Measurements from ENCODE around the gene HOXC4.

The HOXC4 gene

GRCh38 chr12:54053751-54054741 lies at the start of gene HOXC4:
TSS of gene HOXC4 (plus strand) at chr12:54053835. CDS start at chr12:54053923, 88 bp downstream.
- DNase-seq = no peak

DNA sequence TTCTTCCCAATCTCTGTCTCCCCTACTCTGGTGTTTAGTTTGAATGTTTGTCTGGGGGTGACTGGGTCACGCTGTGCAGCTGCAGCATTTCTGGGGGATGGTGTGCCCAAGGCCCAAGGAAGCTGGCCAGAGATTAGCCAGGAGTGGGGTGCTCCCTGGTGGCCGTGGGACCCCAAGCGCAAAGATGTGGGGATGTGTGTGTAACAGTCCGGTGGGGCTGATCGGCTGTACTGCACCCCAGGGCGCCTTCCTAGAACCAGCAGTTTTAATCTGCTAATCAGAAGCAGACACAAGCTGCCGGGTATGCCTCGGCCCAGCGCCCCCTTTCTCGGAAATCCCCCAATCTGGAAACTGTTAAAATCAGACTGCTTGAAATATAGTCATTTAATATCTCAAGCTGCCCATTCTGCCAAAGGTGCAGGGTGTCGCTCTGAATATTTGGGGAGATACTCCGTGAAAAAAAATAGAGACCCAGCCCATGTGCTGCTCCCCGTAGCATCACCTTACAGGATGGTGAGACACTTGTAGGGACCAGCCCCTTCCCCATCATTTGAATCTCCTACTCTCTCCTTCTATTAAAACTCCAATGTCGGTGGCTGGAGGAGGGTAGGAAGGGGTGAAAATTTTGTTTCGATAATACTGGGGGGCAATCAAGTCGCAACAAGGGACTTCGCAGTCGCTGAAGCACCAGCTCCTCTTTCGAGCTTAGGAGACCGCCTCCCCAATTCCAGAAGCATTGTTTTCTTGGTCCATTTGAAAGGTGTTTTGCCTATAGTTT lies 49.4 kb upstream of the HOXC4 start:
- DNase-seq = no peak

DNA sequence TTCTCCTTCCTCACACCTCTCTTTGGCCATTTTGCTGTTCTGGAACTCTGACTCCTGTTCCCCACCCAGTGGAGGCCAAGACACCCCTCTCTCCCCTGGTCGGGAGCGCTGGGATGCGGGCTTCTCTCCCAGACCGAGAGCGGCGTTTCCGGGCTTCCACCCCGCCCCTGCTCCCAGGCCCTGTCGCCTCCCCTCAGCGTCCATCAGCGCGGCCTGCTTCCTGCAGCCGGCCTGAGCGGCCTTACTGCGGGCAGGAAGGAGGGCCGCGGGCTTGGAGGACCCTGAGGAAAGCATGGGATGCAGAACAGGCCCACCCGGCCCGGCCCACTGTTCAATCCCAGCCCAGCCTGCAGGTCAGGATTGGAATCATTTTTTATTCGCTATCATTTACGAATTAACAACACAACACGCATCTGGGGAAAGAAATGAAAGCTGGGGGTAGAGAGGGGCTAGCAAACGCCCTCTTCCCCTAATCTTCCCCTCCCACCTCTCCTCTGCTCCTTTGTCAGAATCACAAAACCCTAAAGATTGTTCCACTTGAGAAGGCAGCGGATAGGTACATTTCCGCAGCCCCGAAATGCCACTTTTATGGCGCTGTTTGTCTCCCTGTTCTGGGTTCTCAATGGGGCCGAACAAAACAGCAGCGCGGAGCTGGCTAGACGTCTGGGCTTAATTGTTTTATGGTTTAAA lies 48.6 kb upstream of the HOXC4 start:
- no peak for DNase-seq

GRCh38 chr12:54005531-54005852 lies 48.1 kb upstream of the HOXC4 start:
- DNase-seq = no peak

DNA sequence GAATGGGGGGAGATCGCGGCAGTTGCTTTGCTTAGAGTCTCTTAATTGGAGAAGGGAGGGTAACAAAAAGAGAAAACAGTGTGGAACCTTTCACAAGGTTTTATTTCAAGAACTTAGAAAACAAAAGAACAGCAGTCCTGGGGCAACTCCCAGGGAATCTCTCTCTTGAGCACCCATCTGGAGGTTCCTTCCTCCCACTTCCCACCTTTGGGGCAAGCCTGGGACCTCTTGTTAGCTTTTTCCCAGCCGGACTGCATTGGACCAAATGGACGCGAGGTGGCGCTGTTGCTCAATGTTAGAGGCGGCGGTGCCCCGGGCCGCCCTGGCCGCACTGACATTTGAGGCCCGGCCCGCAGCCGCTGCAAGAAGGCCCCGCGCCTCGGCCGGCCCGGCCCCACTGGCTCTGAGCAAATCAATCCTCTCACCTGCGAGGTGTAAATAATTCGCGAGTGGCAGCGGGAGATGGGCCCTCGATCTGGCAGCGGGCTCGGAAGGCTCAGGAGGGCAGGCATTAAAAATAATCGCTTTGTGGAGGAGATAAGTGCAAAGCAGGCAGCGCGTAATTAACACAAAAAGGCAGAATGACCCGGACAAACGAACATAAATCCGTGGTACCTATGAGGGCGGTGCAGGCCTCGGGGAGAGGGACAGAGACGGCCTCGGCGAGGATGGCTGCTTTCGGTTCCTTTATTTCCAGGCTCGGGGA lies 47.6 kb upstream of the HOXC4 start:
- peak; percentile 91 for DNase-seq

- DNase-seq = no peak
These were observed 46.9 kb upstream of the HOXC4 start for GRCh38 chr12:54006559-54007220.

DNA sequence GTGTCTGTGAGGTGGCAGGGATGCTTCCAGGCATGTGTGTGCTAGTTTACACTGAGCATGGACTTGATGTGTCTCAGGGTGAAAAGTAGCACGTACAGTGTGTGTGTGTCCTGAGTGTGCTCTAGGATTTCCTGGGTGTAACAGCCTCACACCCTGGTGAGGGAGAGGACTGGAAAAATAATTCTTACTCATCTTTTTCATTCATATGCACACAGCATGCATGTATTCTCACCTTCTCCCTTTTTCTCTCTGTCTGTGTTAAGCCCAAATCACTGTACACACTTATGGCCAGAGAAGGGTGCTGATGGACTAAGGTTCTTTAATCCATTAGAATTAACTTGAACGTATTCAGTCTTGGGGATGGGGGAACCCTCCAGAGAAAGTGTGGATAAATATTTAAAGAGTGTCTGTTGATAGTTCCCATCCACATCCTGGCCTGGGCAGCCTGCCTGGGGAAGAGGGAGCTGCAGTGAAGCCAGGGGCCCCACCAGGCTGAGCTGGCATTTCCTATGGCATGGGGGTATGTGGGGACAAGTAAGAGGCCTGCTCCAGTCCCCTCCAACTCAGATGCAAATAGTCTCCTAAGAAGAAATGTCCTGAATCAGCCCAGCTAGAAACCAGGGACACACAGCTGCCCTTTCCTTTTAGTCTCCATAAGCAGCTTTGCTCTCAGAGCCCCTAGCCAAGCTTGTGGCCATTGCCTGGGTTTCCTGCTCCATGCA lies 45.9 kb upstream of the HOXC4 start:
- DNase-seq = no peak

- no peak for DNase-seq
These were observed 45.4 kb upstream of the HOXC4 start for GRCh38 chr12:54008260-54008552.

DNA sequence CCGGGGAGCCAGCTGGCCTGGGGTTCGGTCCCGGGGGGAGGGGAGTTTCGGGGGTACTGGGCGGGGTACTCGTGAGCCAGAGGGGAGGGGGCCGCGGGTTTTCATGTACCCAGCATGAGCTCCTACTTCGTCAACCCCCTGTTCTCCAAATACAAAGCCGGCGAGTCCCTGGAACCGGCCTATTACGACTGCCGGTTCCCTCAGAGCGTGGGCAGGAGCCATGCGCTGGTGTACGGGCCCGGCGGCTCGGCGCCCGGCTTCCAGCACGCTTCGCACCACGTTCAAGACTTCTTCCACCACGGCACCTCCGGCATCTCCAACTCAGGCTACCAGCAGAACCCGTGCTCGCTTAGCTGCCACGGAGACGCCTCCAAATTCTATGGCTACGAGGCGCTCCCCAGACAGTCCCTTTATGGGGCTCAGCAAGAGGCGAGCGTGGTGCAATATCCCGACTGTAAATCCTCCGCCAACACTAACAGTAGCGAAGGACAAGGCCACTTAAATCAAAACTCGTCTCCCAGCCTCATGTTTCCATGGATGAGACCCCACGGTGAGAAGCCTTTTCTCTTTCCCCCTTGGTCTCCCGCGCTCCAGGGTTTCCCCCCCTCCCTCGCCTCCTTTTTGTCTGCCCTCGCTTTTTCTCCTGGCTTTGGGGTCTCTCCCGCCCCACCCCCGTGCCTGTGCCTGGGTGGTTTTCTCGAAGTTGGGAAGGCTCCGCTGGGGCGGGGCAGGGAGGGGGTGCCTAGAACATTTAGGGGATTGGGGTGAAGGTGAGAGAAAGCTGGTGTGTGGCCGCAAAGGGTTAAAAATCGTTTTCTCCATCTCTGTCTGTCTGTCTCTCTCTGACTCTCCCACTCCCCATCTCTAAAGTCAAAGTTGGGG lies 44.2 kb upstream of the HOXC4 start:
- DNase-seq = no peak

DNA sequence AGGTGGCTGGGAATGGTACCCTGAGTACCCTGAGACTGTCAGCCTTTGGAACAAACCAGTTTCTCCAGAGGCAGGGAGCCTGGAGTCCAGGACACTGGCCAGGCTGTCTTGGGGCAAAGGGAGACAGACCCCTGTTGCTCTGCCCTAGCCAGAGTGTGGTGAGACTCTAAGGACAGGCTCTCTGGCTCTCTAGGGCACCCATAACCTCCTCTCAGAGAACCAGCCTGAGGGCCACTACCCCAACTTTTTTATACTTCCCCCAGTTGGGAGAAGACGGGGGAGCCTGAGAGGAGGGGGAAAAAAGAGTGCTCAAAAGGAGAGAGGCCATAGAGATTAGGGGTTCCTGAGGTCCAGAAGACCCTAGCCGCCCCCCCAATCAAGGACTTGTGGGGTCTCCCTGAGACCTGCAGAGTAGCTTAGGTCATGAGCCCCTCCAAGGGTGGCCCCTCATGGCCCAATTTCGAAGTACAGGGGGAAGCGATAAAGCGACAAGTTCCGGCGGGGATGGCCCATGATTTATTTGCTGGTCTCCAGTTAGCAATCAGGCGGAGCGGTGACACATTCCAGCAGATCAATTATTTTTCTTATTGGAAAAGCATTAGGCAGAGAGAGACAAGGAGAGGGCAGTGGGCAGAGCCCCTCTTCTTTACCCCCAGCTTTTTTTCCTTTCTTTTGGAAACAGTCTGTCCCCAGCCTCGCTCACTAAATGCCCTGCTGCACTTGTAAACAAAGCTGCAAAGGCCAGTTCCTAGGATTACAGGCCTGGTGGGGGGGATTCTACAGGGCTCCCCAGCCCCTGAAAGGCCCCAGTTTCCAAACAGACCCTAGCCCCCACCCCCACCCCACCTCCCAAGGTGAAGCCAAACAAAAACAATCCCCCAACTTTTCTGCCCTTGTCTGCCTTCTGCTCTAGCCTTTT lies 43.3 kb upstream of the HOXC4 start:
- no peak for DNase-seq

DNA sequence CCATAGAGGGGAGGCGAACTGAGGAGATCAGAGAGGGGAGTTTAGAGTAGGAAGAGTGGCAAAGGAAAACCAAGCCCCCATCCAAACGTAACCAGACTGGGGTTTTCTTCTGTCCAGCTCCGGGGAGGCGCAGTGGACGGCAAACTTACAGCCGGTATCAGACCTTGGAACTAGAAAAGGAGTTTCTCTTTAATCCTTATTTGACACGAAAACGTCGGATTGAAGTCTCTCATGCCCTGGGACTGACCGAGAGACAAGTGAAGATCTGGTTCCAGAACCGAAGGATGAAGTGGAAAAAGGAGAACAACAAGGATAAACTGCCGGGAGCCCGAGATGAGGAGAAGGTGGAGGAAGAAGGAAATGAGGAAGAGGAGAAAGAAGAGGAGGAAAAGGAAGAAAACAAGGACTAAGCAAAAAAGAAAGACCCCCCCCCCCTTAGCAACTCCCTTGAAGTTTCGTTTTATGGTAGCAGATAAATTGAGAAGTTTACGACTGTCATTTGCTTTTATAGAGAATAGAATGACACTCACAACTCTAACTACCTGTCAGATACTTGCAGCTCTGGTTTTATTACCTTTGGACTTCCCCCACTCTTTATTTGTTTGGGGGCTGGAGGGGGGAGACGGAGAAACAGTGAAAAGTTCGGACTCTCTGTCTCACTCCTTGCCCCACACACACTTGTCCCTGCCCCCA lies 42.5 kb upstream of the HOXC4 start:
- DNase-seq = no peak

GRCh38 chr12:54011665-54012532 lies 41.7 kb upstream of the HOXC4 start:
- DNase-seq = no peak

- DNase-seq = no peak
These were observed 40.8 kb upstream of the HOXC4 start for GRCh38 chr12:54012631-54013409.

GRCh38 chr12:54014377-54015017 lies 39.1 kb upstream of the HOXC4 start:
- DNase-seq = no peak

- no peak for DNase-seq
These were observed 38.4 kb upstream of the HOXC4 start for GRCh38 chr12:54015018-54015931.

All from hematopoietic multipotent progenitor cell treated with erythropoietin and hydrocortisone succinate and interleukin-3 and kit ligand, for 6 days (in vitro differentiated cells).